Neural progenitor cell (in vitro differentiated cells): ENCODE measurements around the gene NXN. TPM values are rescaled to one million over a fixed set of nuclear protein-coding genes. Genes with fewer than 3 reads are reported as not detected.

Experiments used
- DNase-seq: peaks from one replicate; pipeline ENCODE4 v3.0.0-alpha.2; 2016; ENCODE audit warnings: low spot score
- H2AFZ ChIP-seq: fragments of 200-600 bp; sonication (generic); replicated peaks from 2 replicates; pipeline ENCODE4 v1.6.1; 2016; ENCODE audit warnings: antibody characterized with exemption
- H3F3A ChIP-seq: fragments of 200-600 bp; sonication (generic); 2 replicates; pipeline ENCODE4 v1.6.1; 2016; ENCODE audit warnings: antibody characterized with exemption, low read depth
- H3K27ac ChIP-seq: fragments of 200-600 bp; sonication (generic); 2 replicates; pipeline ENCODE4 v1.5.1; 2016; ENCODE audit warnings: mild to moderate bottlenecking
- H3K27me3 ChIP-seq: fragments of 200-600 bp; sonication (generic); 2 replicates; pipeline ENCODE4 v1.6.1; 2016; ENCODE audit warnings: mild to moderate bottlenecking, moderate library complexity
- H3K36me3 ChIP-seq: fragments of 200-600 bp; sonication (generic); 2 replicates; pipeline ENCODE4 v1.5.1; 2016
- H3K4me1 ChIP-seq: fragments of 200-600 bp; sonication (generic); 2 replicates; pipeline ENCODE4 v1.6.1; 2016; ENCODE audit warnings: mixed run types
- H3K4me2 ChIP-seq: fragments of 200-600 bp; sonication (generic); 2 replicates; pipeline ENCODE4 v1.6.1; 2016
- H3K4me3 ChIP-seq: fragments of 200-600 bp; sonication (generic); 2 replicates; pipeline ENCODE4 v1.5.1; 2016
- H3K79me2 ChIP-seq: fragments of 200-600 bp; sonication (generic); 2 replicates; pipeline ENCODE4 v1.6.1; 2016; ENCODE audit warnings: low read depth
- H3K9ac ChIP-seq: fragments of 200-600 bp; sonication (generic); 2 replicates; pipeline ENCODE4 v1.6.1; 2016
- H3K9me3 ChIP-seq: fragments of 200-600 bp; sonication (generic); 2 replicates; pipeline ENCODE4 v1.5.1; 2016; ENCODE audit warnings: low read depth
- H4K20me1 ChIP-seq: fragments of 200-600 bp; sonication (generic); 2 replicates; pipeline ENCODE4 v1.6.1; 2016; ENCODE audit warnings: low read depth
- H3K27ac Mint-ChIP-seq: 3 replicates; pipeline ENCODE4 v1.8.0; 2021; ENCODE audit warnings: mixed read lengths
- H3K27me3 Mint-ChIP-seq: 2 replicates; pipeline ENCODE4 v1.8.0; 2022; ENCODE audit warnings: low read depth, mild to moderate bottlenecking, inconsistent platforms, moderate library complexity, mixed read lengths; ENCODE audit not compliant: insufficient read depth
- H3K36me3 Mint-ChIP-seq: 3 replicates; pipeline ENCODE4 v1.8.0; 2021; ENCODE audit warnings: mixed read lengths
- H3K4me1 Mint-ChIP-seq: 3 replicates; pipeline ENCODE4 v1.8.0; 2021; ENCODE audit warnings: mixed read lengths
- H3K4me3 Mint-ChIP-seq: 3 replicates; pipeline ENCODE4 v1.8.0; 2021; ENCODE audit warnings: mild to moderate bottlenecking, moderate library complexity, mixed read lengths
- H3K9me3 Mint-ChIP-seq: 3 replicates; pipeline ENCODE4 v1.8.0; 2020; ENCODE audit warnings: mixed read lengths
- EZH2 ChIP-seq: fragments of 200-600 bp; sonication (generic); IDR thresholded peaks from 2 replicates; pipeline ENCODE4 v1.6.1; 2017; ENCODE audit warnings: antibody characterized with exemption, mild to moderate bottlenecking, moderate library complexity
- EZH2phosphoT487 ChIP-seq: fragments of 200-600 bp; sonication (generic); IDR thresholded peaks from 2 replicates; pipeline ENCODE4 v1.6.1; 2017; ENCODE audit warnings: antibody characterized with exemption
- total RNA-seq: library from RNA; depleted of rRNA; stranded (reverse); fragments of >200 nt; gene quantifications from 2 replicates; pipeline ENCODE4 v1.2.3, GENCODE V29; 2015; ENCODE audit warnings: low replicate concordance
- TF ChIP-seq, protein P1 (sequence below): fragments of 200-600 bp; sonication (generic); IDR thresholded peaks from 2 replicates; pipeline ENCODE4 v1.5.1; 2017; ENCODE audit warnings: antibody characterized with exemption, mild to moderate bottlenecking

NXN gene
- total RNA-seq, 1 donor from 2014 or later = 35.9 TPM

DNA sequence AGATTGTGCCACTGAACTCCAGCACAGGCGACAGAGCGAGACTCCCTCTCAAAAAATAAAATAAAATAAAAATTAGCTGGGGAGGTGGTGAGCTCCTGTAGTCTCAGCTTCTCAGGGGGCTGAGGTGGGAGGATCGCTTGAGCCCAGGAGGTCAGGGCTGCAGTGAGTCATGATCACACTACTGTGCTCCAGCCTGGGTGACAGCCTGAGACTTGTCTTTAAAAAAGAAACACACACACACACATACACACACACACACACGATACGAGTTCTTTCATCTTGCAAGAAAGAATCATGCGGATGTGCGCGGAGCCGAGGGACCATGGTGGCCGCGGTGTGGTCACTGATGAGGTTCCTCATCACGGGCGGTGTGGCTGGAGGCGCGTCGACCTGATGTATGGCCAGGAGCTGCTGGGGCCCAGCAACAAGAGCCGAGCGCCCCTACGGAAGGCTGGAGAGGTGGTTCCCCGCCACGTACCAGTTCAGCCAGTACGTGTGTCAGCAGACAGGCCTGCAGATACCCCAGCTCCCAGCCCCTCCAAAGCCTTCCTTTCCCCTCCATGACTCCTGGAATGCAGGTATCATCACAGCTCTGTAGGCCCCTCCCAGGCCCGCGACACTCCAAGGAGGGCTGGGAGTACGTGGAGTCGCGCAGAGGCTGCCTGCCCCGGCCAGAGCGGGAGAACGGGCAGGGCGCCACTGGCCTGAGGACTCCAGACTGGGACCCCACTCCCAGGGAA is 20.7 kb downstream of the NXN start:
- H4K20me1 ChIP-seq = peaks cover 57% of the 10 kb centered on the region
- Mint-ChIP-seq H3K27me3 (peaks cover 4% of the 10 kb centered on the region), H3K9me3 (peaks cover 3% of the 10 kb centered on the region), H3K4me3 (no peak overlapping the region), H3K4me1 (peaks cover 49% of the 10 kb centered on the region), H3K27ac (no peak overlapping the region), H3K36me3 (peaks cover 30% of the 10 kb centered on the region)
- no peaks in the 10 kb centered on the region for H3K9me3 ChIP-seq
- peaks cover 78% of the 10 kb centered on the region for H3K79me2 ChIP-seq
- H3K27me3 ChIP-seq = no peaks in the 10 kb centered on the region
- no peak overlapping the region for H3K27ac ChIP-seq
- no peak for DNase-seq
- no peak overlapping the region for H3K4me3 ChIP-seq
- TF ChIP-seq, protein P1, sequence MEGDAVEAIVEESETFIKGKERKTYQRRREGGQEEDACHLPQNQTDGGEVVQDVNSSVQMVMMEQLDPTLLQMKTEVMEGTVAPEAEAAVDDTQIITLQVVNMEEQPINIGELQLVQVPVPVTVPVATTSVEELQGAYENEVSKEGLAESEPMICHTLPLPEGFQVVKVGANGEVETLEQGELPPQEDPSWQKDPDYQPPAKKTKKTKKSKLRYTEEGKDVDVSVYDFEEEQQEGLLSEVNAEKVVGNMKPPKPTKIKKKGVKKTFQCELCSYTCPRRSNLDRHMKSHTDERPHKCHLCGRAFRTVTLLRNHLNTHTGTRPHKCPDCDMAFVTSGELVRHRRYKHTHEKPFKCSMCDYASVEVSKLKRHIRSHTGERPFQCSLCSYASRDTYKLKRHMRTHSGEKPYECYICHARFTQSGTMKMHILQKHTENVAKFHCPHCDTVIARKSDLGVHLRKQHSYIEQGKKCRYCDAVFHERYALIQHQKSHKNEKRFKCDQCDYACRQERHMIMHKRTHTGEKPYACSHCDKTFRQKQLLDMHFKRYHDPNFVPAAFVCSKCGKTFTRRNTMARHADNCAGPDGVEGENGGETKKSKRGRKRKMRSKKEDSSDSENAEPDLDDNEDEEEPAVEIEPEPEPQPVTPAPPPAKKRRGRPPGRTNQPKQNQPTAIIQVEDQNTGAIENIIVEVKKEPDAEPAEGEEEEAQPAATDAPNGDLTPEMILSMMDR = no peak
- TF ChIP-seq EZH2phosphoT487 (no peak), EZH2 (no peak)
- no peak overlapping the region for H2AFZ ChIP-seq
- peaks cover 17% of the 10 kb centered on the region for H3K4me1 ChIP-seq
- H3K36me3 ChIP-seq = no peaks in the 10 kb centered on the region
- no peak overlapping the region for H3K9ac ChIP-seq
- no peak overlapping the region for H3K4me2 ChIP-seq
- peaks cover 28% of the 10 kb centered on the region for H3F3A ChIP-seq

GRCh38 chr17:957856-958421 is 21.6 kb downstream of the NXN start:
- Histone ChIP-seq H3K9ac (no peak overlapping the region), H2AFZ (no peak overlapping the region), H3K4me3 (no peak overlapping the region), H3K27me3 (no peaks in the 10 kb centered on the region), H3K4me2 (no peak overlapping the region), H3K4me1 (peaks cover 9% of the 10 kb centered on the region), H4K20me1 (peaks cover 55% of the 10 kb centered on the region), H3K36me3 (no peaks in the 10 kb centered on the region), H3K79me2 (peaks cover 78% of the 10 kb centered on the region), H3K27ac (no peak overlapping the region), H3K9me3 (no peaks in the 10 kb centered on the region), H3F3A (peaks cover 18% of the 10 kb centered on the region)
- no peak for TF ChIP-seq EZH2phosphoT487
- no peak for TF ChIP-seq EZH2
- TF ChIP-seq, protein P1 = no peak
- DNase-seq = no peak
- Mint-ChIP-seq H3K36me3 (peaks cover 34% of the 10 kb centered on the region), H3K9me3 (peaks cover 3% of the 10 kb centered on the region), H3K27me3 (peaks cover 9% of the 10 kb centered on the region), H3K4me3 (peak overlapping the region; percentile 19), H3K27ac (peak overlapping the region; percentile 50), H3K4me1 (peaks cover 46% of the 10 kb centered on the region)

DNA sequence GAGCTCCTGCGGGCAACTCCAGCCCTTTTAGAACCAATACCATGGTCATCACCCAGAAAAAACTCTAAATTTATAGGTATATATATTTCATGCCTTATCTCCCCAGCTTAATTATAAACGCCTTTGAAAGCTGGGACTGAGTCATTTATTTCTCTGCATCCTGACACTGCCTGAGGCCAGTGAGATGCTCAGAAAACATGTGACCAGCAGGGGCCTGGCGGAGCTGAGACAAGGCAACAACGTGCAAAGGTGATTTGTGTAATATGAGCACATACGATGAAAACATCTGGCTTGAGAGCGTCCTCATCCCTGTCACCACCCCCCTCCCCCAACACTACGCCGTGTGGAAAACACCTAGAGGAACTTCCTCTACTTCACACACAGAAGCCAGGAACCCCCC is 22.7 kb downstream of the NXN start:
- no peak overlapping the region for H3K4me2 ChIP-seq
- H3K9ac ChIP-seq = no peak overlapping the region
- H3K36me3 Mint-ChIP-seq = peaks cover 36% of the 10 kb centered on the region
- peaks cover 74% of the 10 kb centered on the region for H3K79me2 ChIP-seq
- peaks cover 17% of the 10 kb centered on the region for H3F3A ChIP-seq
- DNase-seq = no peak
- no peaks in the 10 kb centered on the region for H3K36me3 ChIP-seq
- no peaks in the 10 kb centered on the region for H3K27me3 ChIP-seq
- no peak overlapping the region for H3K4me3 Mint-ChIP-seq
- H3K4me1 Mint-ChIP-seq = peaks cover 39% of the 10 kb centered on the region
- H3K4me3 ChIP-seq = no peak overlapping the region
- no peaks in the 10 kb centered on the region for H3K9me3 ChIP-seq
- H3K27me3 Mint-ChIP-seq = peaks cover 7% of the 10 kb centered on the region
- peaks cover 57% of the 10 kb centered on the region for H4K20me1 ChIP-seq
- no peak overlapping the region for H2AFZ ChIP-seq
- H3K9me3 Mint-ChIP-seq = peaks cover 5% of the 10 kb centered on the region
- no peak overlapping the region for H3K27ac Mint-ChIP-seq
- H3K4me1 ChIP-seq = peaks cover under 1% of the 10 kb centered on the region
- TF ChIP-seq, protein P1 = no peak
- no peak for TF ChIP-seq EZH2
- TF ChIP-seq EZH2phosphoT487 = no peak
- H3K27ac ChIP-seq = no peak overlapping the region
